ENCODE results near the gene DDR2.

DNA sequence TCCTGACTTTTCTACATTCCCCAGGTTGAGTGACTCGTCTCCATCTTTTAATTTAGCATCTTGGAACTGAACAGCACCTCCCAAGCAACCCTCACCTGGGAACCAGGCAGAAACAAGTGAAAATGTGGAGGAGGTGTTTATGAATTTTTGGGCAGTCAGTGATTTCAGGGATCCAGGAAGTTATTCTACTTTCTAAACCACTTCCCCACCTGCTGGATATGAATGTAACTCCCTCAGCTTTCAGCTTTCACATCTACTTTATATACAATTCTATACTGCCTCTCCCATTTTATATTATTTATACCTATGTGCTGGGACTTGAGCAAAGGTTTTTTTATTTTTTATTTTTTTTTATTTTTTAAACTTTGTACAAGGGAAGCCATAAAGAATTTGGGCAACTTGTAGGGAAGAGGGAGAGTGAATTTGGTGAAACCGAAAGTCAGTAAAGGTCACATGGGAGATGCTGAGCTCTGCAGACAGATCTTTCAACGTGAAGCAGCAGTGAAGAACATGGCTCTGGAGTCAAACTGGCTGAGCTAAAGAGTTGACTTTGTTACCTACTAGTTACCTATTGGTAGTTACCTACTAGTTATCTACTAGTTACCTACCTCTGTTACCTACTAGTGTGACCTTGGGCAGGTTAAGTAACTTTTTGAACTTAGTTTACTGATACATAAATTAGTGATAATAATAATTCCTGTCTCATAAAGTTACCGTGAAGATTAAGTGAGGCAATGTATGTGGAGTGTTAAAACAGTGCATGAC lies 45.5 kb downstream of the DDR2 start:
- no peak for TF ChIP-seq REST (IDR thresholded peaks at IDR 0.05; ENCODE audit: insufficient read depth in 1 of 2, low read depth in 2 of 2, low read length in 2 of 2)
- no peak for TF ChIP-seq TAF1 (IDR thresholded peaks at IDR 0.05; ENCODE audit: borderline replicate concordance, insufficient read depth, low read length)
- TF ChIP-seq SIN3A (IDR thresholded peaks at IDR 0.05; ENCODE audit: borderline replicate concordance, insufficient read depth, low read length): no peak
- no peak for TF ChIP-seq POLR2AphosphoS5 (IDR thresholded peaks at IDR 0.05; ENCODE audit: low read depth, low read length)
- no peak for TF ChIP-seq FOXP2 (optimal IDR thresholded peaks at IDR 0.05; ENCODE audit: borderline replicate concordance, extremely low read depth, extremely low read length, insufficient read depth)

Data from PFSK-1 (cell line).